ENCODE measurements around the gene P2RX4. TPM values are rescaled to one million over a fixed set of nuclear protein-coding genes. Genes with fewer than 3 reads are reported as not detected.

P2RX4 gene
- total and polyA plus RNA-seq, 2 of the 13 experiments (the other 11 are each of a cell fraction or from before 2014, with no cell fraction given) = 13.8 to 30.8 TPM

DNA sequence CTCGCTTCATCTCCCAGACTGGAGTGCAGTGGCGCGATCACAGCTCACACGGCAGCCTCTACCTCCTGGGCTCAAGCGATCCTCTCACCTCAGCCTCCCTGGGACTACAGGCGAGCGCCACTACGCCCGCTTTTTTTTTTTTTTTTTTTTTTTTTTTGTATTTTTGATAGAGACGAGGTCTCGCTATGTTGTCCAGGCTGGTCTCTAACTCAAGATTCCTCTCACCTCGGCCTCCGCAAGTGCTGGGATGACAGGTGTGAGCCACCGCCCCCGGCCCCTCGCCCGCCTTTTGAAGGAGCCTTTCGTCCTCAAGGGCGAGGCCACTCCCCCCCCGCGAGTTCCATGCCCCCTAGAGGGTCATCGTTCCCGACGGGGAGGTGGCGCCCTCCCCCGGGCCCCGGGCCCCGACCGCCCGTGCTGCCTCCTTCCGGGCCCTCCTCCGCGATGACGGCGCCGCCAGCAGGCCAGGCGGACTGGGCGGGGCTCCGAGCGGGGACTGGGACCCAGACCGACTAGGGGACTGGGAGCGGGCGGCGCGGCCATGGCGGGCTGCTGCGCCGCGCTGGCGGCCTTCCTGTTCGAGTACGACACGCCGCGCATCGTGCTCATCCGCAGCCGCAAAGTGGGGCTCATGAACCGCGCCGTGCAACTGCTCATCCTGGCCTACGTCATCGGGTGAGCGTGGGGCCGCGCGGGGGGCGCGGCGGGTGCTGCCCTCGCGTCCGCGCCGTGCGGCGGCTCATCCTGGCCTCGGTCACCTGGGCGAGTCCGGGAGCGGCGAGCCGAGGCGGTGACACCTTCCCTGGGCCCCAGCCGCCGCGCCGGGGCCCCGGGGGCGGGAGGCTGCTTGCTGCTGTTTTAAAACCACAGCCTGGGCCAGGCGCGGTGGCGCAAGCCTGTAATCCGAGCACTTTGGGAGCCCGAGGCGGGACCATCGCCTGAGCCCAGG is at the start of gene P2RX4 (continued):
- no peak for TF ChIP-seq ZNF225 (CRISPR knock-in tag; IDR thresholded peaks at IDR 0.05)
- no peak; the same call in 1 of the 2 replicates for TF ChIP-seq JDP2 (CRISPR knock-in tag; IDR thresholded peaks at IDR 0.05; ENCODE audit: borderline replicate concordance)
- TF ChIP-seq, protein P1, sequence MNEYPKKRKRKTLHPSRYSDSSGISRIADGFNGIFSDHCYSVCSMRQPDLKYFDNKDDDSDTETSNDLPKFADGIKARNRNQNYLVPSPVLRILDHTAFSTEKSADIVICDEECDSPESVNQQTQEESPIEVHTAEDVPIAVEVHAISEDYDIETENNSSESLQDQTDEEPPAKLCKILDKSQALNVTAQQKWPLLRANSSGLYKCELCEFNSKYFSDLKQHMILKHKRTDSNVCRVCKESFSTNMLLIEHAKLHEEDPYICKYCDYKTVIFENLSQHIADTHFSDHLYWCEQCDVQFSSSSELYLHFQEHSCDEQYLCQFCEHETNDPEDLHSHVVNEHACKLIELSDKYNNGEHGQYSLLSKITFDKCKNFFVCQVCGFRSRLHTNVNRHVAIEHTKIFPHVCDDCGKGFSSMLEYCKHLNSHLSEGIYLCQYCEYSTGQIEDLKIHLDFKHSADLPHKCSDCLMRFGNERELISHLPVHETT (CRISPR knock-in tag; conservative IDR thresholded peaks at IDR 0.05) = peak; percentile 67; the same call in 1 of the 2 replicates
- peak; percentile 54; the same call in 1 of the 2 replicates for TF ChIP-seq ZFP90 (CRISPR knock-in tag; IDR thresholded peaks at IDR 0.05; ENCODE audit: borderline replicate concordance)
- TF ChIP-seq, protein P2, sequence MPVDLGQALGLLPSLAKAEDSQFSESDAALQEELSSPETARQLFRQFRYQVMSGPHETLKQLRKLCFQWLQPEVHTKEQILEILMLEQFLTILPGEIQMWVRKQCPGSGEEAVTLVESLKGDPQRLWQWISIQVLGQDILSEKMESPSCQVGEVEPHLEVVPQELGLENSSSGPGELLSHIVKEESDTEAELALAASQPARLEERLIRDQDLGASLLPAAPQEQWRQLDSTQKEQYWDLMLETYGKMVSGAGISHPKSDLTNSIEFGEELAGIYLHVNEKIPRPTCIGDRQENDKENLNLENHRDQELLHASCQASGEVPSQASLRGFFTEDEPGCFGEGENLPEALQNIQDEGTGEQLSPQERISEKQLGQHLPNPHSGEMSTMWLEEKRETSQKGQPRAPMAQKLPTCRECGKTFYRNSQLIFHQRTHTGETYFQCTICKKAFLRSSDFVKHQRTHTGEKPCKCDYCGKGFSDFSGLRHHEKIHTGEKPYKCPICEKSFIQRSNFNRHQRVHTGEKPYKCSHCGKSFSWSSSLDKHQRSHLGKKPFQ (CRISPR knock-in tag; IDR thresholded peaks at IDR 0.05; ENCODE audit: insufficient replicate concordance) = peak; percentile 81
- TF ChIP-seq ZIK1 (CRISPR knock-in tag; IDR thresholded peaks at IDR 0.05; ENCODE audit: borderline replicate concordance, low read depth) = no peak; the same call in 1 of the 2 replicates
- TF ChIP-seq, protein P3, sequence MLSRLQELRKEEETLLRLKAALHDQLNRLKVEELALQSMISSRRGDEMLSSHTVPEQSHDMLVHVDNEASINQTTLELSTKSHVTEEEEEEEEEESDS (CRISPR knock-in tag; IDR thresholded peaks at IDR 0.05; ENCODE audit: borderline replicate concordance) = no peak
- TF ChIP-seq, protein P4, sequence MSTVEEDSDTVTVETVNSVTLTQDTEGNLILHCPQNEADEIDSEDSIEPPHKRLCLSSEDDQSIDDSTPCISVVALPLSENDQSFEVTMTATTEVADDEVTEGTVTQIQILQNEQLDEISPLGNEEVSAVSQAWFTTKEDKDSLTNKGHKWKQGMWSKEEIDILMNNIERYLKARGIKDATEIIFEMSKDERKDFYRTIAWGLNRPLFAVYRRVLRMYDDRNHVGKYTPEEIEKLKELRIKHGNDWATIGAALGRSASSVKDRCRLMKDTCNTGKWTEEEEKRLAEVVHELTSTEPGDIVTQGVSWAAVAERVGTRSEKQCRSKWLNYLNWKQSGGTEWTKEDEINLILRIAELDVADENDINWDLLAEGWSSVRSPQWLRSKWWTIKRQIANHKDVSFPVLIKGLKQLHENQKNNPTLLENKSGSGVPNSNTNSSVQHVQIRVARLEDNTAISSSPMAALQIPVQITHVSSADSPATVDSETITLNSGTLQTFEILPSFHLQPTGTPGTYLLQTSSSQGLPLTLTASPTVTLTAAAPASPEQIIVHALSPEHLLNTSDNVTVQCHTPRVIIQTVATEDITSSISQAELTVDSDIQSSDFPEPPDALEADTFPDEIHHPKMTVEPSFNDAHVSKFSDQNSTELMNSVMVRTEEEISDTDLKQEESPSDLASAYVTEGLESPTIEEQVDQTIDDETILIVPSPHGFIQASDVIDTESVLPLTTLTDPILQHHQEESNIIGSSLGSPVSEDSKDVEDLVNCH (CRISPR knock-in tag; IDR thresholded peaks at IDR 0.05) = no peak
- peak; percentile 12; the same call in 1 of the 2 replicates for TF ChIP-seq BHLHE40 (IDR thresholded peaks at IDR 0.05; ENCODE audit: low read length)
- TF ChIP-seq, protein P5, sequence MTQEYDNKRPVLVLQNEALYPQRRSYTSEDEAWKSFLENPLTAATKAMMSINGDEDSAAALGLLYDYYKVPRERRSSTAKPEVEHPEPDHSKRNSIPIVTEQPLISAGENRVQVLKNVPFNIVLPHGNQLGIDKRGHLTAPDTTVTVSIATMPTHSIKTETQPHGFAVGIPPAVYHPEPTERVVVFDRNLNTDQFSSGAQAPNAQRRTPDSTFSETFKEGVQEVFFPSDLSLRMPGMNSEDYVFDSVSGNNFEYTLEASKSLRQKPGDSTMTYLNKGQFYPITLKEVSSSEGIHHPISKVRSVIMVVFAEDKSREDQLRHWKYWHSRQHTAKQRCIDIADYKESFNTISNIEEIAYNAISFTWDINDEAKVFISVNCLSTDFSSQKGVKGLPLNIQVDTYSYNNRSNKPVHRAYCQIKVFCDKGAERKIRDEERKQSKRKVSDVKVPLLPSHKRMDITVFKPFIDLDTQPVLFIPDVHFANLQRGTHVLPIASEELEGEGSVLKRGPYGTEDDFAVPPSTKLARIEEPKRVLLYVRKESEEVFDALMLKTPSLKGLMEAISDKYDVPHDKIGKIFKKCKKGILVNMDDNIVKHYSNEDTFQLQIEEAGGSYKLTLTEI (CRISPR knock-in tag; conservative IDR thresholded peaks at IDR 0.05) = no peak
- no peak; the same call in 1 of the 2 replicates for TF ChIP-seq ZNF367 (CRISPR knock-in tag; IDR thresholded peaks at IDR 0.05; ENCODE audit: borderline replicate concordance)
- TF ChIP-seq, protein P6, sequence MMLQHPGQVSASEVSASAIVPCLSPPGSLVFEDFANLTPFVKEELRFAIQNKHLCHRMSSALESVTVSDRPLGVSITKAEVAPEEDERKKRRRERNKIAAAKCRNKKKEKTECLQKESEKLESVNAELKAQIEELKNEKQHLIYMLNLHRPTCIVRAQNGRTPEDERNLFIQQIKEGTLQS (CRISPR knock-in tag; IDR thresholded peaks at IDR 0.05) = 0 out of 2 replicates have a peak, but pooled peaks have one; percentile 9
- TF ChIP-seq, protein P7, sequence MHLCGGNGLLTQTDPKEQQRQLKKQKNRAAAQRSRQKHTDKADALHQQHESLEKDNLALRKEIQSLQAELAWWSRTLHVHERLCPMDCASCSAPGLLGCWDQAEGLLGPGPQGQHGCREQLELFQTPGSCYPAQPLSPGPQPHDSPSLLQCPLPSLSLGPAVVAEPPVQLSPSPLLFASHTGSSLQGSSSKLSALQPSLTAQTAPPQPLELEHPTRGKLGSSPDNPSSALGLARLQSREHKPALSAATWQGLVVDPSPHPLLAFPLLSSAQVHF (CRISPR knock-in tag; IDR thresholded peaks at IDR 0.05) = peak; percentile 72; the same call in 1 of the 2 replicates
- TF ChIP-seq NR3C1 (CRISPR knock-in tag; IDR thresholded peaks at IDR 0.05) = no peak
- TF ChIP-seq ZNF577 (CRISPR knock-in tag; IDR thresholded peaks at IDR 0.05; ENCODE audit: borderline replicate concordance, low read depth) = no peak
- TF ChIP-seq NONO (IDR thresholded peaks at IDR 0.05) = no peak
- peak; percentile 65 for TF ChIP-seq NONO (CRISPR knock-in tag; conservative IDR thresholded peaks at IDR 0.05)
- no peak for TF ChIP-seq HNRNPUL1 (IDR thresholded peaks at IDR 0.05; ENCODE audit: low read depth, low read length)
- peak; percentile 33; the same call in 1 of the 2 replicates for TF ChIP-seq PHF20 (CRISPR knock-in tag; IDR thresholded peaks at IDR 0.05)
